ENCODE data around the gene FMO2. TPM values are rescaled to one million over a fixed set of nuclear protein-coding genes. Genes with fewer than 3 reads are reported as not detected.

The FMO2 gene
- total RNA-seq: 1.2 and 3.6 TPM in 2 replicates

GRCh38 chr1:171185091-171185490 lies at the start of gene FMO2:
Gene FMO2, plus strand, starts transcription at chr1:171185300. Its CDS starts 414 bp downstream, at chr1:171185714.

GRCh38 chr1:171248302-171248701 lies 63.2 kb downstream of the FMO2 start, which contains the start of gene FMO1:
Gene FMO1, plus strand, starts transcription at chr1:171248494. Its CDS starts 9,594 bp downstream, at chr1:171258088.

Small RNA genes within 50 kb of the gene (small RNA-seq; reads per million reads assigned to genes)
- gene RF00019: not detected

Other genes starting within 250 kb of the FMO2 start
- gene MROH9, start 249.8 kb upstream of the FMO2 start, total RNA-seq: 0.22 and 0.26 TPM in 2 replicates
- gene FMO3, start 94.4 kb upstream of the FMO2 start, total RNA-seq: 0.13 and 0.86 TPM in 2 replicates
- not detected in 2 replicates for gene FMO1, start 63.2 kb downstream of the FMO2 start, total RNA-seq
- gene FMO4, start 128.9 kb downstream of the FMO2 start, total RNA-seq: 15.2 and 18.9 TPM in 2 replicates

All from articular chondrocyte of knee joint (primary cell).